HFF-Myc (cell line): ENCODE data around the gene ADARB2.

ENCODE experiments used
- DNase-seq: peaks from one replicate; pipeline ENCODE4 v3.0.0-alpha.2; 2011; ENCODE audit warnings: low read depth; ENCODE audit errors: extremely low read depth
- H3K4me3 ChIP-seq: replicated peaks from 2 replicates; pipeline ENCODE4 v1.5.1; 2011; ENCODE audit warnings: low read depth, mild to moderate bottlenecking, control low read depth, low read length
- TF ChIP-seq, protein P1 (sequence below): IDR thresholded peaks from 2 replicates; pipeline ENCODE4 v1.5.1; 2012; ENCODE audit warnings: mild to moderate bottlenecking, low read depth, low read length, control low read depth; ENCODE audit errors: missing control alignments

Gene ADARB2

GRCh38 chr10:1655367-1655766 lies 82.0 kb downstream of the ADARB2 start:
- DNase-seq: no peak
- no peak overlapping the region for H3K4me3 ChIP-seq
- TF ChIP-seq, protein P1, sequence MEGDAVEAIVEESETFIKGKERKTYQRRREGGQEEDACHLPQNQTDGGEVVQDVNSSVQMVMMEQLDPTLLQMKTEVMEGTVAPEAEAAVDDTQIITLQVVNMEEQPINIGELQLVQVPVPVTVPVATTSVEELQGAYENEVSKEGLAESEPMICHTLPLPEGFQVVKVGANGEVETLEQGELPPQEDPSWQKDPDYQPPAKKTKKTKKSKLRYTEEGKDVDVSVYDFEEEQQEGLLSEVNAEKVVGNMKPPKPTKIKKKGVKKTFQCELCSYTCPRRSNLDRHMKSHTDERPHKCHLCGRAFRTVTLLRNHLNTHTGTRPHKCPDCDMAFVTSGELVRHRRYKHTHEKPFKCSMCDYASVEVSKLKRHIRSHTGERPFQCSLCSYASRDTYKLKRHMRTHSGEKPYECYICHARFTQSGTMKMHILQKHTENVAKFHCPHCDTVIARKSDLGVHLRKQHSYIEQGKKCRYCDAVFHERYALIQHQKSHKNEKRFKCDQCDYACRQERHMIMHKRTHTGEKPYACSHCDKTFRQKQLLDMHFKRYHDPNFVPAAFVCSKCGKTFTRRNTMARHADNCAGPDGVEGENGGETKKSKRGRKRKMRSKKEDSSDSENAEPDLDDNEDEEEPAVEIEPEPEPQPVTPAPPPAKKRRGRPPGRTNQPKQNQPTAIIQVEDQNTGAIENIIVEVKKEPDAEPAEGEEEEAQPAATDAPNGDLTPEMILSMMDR: no peak

DNA sequence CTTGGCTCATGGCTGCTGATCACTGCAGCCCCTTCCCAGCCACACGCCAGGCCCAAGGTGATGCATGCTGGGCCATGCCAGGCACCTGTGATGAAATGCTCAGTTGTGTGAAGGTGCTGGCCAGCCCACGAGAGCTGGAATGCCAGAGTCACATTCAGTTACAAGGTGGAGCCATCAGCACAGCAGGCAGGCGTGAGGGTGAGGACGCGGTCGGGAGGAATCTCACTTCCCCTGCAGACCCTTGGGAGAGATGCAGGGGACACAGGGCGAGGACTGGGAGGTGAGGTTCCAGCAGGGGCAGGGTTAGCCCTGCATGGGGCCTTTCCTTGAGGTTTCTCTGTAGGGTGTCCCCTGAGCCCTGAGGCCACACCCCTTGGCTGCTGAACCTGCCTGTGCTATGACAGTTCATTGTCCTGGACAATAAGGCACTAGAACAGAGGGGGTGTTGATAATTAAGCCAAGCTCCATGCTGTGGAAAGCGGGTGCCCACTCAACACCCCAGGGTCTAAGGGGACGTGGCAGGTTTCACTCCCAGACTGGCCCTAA lies 82.4 kb downstream of the ADARB2 start:
- no peak overlapping the region for H3K4me3 ChIP-seq
- TF ChIP-seq, protein P1: no peak
- DNase-seq: no peak

DNA sequence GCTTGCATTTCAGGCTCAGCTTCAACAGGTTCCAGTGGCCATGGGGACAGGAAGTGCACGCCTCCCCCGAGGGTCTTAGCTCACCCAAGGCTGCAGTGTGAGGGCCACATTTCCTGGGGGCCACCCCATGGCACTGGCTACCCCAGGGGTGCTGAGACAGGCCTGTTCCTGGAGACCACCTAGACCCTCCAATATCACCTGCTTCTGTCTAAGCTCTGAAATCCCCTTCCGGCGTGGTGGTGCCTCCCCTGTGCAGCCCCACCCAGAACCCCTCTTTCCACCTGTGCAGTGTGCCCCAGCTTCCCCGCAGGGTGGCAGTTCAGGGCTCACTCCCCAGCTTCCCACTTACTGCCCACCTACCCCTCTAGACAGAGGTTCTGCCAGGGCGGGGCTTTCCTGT lies 83.1 kb downstream of the ADARB2 start:
- TF ChIP-seq, protein P1: no peak
- no peak overlapping the region for H3K4me3 ChIP-seq
- no peak for DNase-seq

GRCh38 chr10:1653321-1653720 lies 84.0 kb downstream of the ADARB2 start:
- TF ChIP-seq, protein P1: no peak
- no peak overlapping the region for H3K4me3 ChIP-seq
- DNase-seq: no peak

GRCh38 chr10:1652151-1652550 lies 85.2 kb downstream of the ADARB2 start:
- TF ChIP-seq, protein P1: no peak
- H3K4me3 ChIP-seq: no peak overlapping the region
- DNase-seq: no peak

- no peak for DNase-seq
- TF ChIP-seq, protein P1: no peak
- no peak overlapping the region for H3K4me3 ChIP-seq
Measured at GRCh38 chr10:1651270-1651966, 85.9 kb downstream of the ADARB2 start.
